Esophagus (tissue), 2 donors: Measurements from ENCODE around the gene ANKRD34C. TPM values are rescaled to one million over a fixed set of nuclear protein-coding genes. Genes with fewer than 3 reads are reported as not detected.

Experiments used
- H3K27ac ChIP-seq, 2 donors: one replicate each; pipeline ENCODE4 v1.5.1; 2013; ENCODE audit warnings: low read depth in 2 of 2, mild to moderate bottlenecking in 2 of 2, inconsistent platforms in 1 of 2, low read length in 1 of 2, moderate library complexity in 1 of 2
- H3K27me3 ChIP-seq, 2 donors: one replicate each; pipeline ENCODE4 v1.6.1; 2013; ENCODE audit warnings: low read length in 2 of 2, control low read depth in 1 of 2, mild to moderate bottlenecking in 1 of 2; ENCODE audit not compliant: insufficient read depth in 2 of 2, control insufficient read depth in 1 of 2
- H3K36me3 ChIP-seq, 2 donors: one replicate each; pipeline ENCODE4 v1.6.1; 2013; ENCODE audit warnings: low read length in 1 of 2; ENCODE audit not compliant: control insufficient read depth in 2 of 2, insufficient read depth in 2 of 2
- H3K4me1 ChIP-seq, 2 donors: one replicate each; pipeline ENCODE4 v1.6.1; 2013; ENCODE audit warnings: low read length in 1 of 2; ENCODE audit not compliant: control insufficient read depth in 2 of 2, insufficient read depth in 2 of 2
- H3K4me3 ChIP-seq, 2 donors: one replicate each; pipeline ENCODE4 v1.5.1; 2013; ENCODE audit warnings: low read length in 2 of 2, mild to moderate bottlenecking in 2 of 2, low read depth in 1 of 2, moderate library complexity in 1 of 2
- H3K9me3 ChIP-seq, 2 donors: one replicate each; pipeline ENCODE4 v1.6.1; 2013; ENCODE audit warnings: mild to moderate bottlenecking in 2 of 2, low read depth in 1 of 2, low read length in 1 of 2, moderate library complexity in 1 of 2; ENCODE audit not compliant: control insufficient read depth in 2 of 2, insufficient read depth in 1 of 2
- WGBS, 2 donors: extraction: QIAGEN DNeasy Blood & Tissue Kit; methylation state at CpG; one replicate each; pipeline ENCODE4 v1.1.7; 2013; 5-methylcytosine and 5-hydroxymethylcytosine counted together
- polyA plus RNA-seq, 2 donors: library from polyadenylated mRNA; stranded (reverse); fragments of 200-250 nt; gene quantifications; one replicate each; pipeline ENCODE4 v1.2.3, GENCODE V29; 2013
- donor health status: healthy with polysubstance abuse.
- donor health status: Bipolar disorder and iron deficiency.

The ANKRD34C gene
- polyA plus RNA-seq, 2 donors = not detected

- Histone ChIP-seq H3K27me3 (no peaks in the 10 kb centered on the region), H3K27ac (no peak overlapping the region), H3K4me1 (peaks cover 0 to 2% of the 10 kb centered on the region in 2 donors), H3K9me3 (no peaks in the 10 kb centered on the region), H3K36me3 (peaks cover 19 to 35% of the 10 kb centered on the region in 2 donors), H3K4me3 (no peak overlapping the region)
- WGBS, 2 donors = 92 to 95% methylated on average over 14 of the region's 14 CpGs
Measured at GRCh38 chr15:79321876-79322275, 39.4 kb downstream of the ANKRD34C start.

- no peaks in the 10 kb centered on the region for H3K9me3 ChIP-seq
- no peaks in the 10 kb centered on the region for H3K27me3 ChIP-seq
- peaks cover 21 to 35% of the 10 kb centered on the region in 2 donors for H3K36me3 ChIP-seq
- 93 to 100% methylated on average over 3 of the region's 3 CpGs for WGBS, 2 donors
- peaks cover 0 to 2% of the 10 kb centered on the region in 2 donors for H3K4me1 ChIP-seq
- no peak overlapping the region for H3K27ac ChIP-seq
- H3K4me3 ChIP-seq = no peak overlapping the region
Measured at GRCh38 chr15:79322306-79322705, 39.8 kb downstream of the ANKRD34C start.

DNA sequence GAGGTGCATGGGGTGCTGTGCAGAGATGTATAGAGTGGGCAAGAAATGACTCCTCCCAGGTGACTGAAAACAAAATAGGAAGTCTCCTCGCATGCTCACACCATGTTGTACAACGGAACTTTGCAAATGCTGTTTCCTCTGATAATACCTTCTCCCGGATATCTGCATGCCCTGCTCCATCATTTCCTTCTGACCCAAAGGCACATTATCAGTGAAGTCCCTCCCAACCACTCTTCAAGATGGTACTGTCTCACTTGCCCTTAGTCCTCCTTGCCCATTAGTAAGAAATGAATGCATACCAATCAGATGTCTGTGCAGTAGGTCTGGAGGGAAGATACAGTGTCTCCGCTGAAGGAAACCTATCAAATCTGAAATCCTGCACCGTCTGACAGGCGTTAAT lies 40.4 kb downstream of the ANKRD34C start:
- H3K4me3 ChIP-seq = no peak overlapping the region
- 81 to 88% methylated on average over 6 of the region's 6 CpGs for WGBS, 2 donors
- peaks cover 0 to 2% of the 10 kb centered on the region in 2 donors for H3K4me1 ChIP-seq
- H3K27me3 ChIP-seq = no peaks in the 10 kb centered on the region
- no peak overlapping the region for H3K27ac ChIP-seq
- H3K36me3 ChIP-seq = peaks cover 21 to 31% of the 10 kb centered on the region in 2 donors
- H3K9me3 ChIP-seq = no peaks in the 10 kb centered on the region

- Histone ChIP-seq H3K4me1 (peaks cover 2 to 8% of the 10 kb centered on the region in 2 donors), H3K9me3 (peaks cover 0 to 3% of the 10 kb centered on the region in 2 donors), H3K27ac (no peak overlapping the region), H3K27me3 (no peaks in the 10 kb centered on the region), H3K4me3 (no peak overlapping the region), H3K36me3 (peaks cover 3 to 8% of the 10 kb centered on the region in 2 donors)
- 59 to 68% methylated on average over 2 of the region's 2 CpGs for WGBS, 2 donors
Measured at GRCh38 chr15:79329171-79329611, 46.7 kb downstream of the ANKRD34C start.

Other genes starting within 250 kb of the ANKRD34C start
- gene RASGRF1, start 191.9 kb upstream of the ANKRD34C start, polyA plus RNA-seq = under 1 TPM; 0.02 to 0.04 TPM
- gene TMED3, start 28.4 kb downstream of the ANKRD34C start, polyA plus RNA-seq = 100 to 1,000 TPM; 117 to 157 TPM
- under 1 TPM; 0.11 to 0.29 TPM for gene MINAR1, start 149.6 kb downstream of the ANKRD34C start, polyA plus RNA-seq